ENCODE data around the gene PHETA1. TPM values are rescaled to one million over a fixed set of nuclear protein-coding genes. Genes with fewer than 3 reads are reported as not detected.
"Not testable (repeated sequence)": the region's sequence is repeated elsewhere in the genome, so short reads cannot be mapped to it uniquely, and the experiment has no call there.

PHETA1 gene
- total RNA-seq, 2 donors from 2014 or later = 11.5 to 13.4 TPM

DNA sequence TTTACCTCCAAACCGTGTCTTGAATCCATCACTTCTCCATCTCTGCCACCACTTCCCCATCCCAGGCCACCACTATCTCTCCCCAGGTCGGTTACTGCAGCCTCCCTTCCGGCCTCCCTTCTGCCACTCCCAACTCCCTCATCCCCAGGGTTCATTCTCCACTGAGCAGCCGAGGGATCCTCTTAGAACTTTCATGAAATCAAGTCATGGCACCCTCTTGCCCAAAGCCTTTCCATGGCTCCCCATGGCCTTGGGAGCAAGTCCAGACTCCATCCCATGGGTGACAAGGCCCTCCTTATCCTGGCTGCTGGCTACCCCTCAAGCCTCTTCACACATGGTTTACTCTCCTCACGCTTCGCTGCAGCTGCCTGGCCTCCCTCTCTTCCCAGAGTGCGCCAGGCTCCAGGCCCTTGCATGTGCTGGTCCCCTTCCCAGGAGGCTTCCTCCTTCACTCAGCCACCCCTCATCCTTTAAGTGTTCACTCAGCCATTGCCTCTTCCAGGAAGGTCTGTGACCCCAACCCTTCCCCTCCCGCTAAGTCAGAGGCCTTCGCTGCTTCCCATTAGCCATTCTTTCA, 18.9 kb upstream of the PHETA1 start:
- no peak overlapping the region for H3K27ac ChIP-seq
- no peaks in the 10 kb centered on the region for H3K9me3 ChIP-seq
- H3K36me3 ChIP-seq = no peaks in the 10 kb centered on the region
- DNase-seq (ENCODE audit: low spot score) = no peak
- H3K4me3 ChIP-seq = no peak overlapping the region
- no peaks in the 10 kb centered on the region for H3K4me1 ChIP-seq
- no peak for TF ChIP-seq CTCF (IDR thresholded peaks at IDR 0.05)
- no peaks in the 10 kb centered on the region for H3K27me3 ChIP-seq

DNA sequence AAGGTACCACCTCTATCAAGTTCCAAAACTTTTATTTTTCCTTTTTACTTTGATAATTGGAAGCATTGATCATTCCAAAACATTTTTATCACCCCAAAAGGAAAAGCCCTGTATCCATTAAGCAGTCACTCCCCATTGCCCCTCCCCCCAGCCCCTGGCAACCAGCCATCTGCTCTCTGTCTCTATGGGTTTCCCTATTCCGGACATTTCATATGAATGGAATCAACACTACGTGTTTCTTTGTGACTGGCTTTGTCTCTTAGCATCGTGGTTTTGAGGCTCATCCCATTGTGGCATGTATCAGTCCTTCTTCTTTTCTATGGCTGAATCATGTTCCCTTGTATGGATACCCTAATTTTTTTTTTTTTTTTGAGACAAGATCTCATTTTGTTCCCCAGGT, 18.0 kb upstream of the PHETA1 start:
- Histone ChIP-seq H3K9me3 (no peaks in the 10 kb centered on the region), H3K4me3 (no peak overlapping the region), H3K4me1 (no peaks in the 10 kb centered on the region), H3K27ac (no peak overlapping the region), H3K27me3 (no peaks in the 10 kb centered on the region), H3K36me3 (no peaks in the 10 kb centered on the region)
- TF ChIP-seq CTCF (IDR thresholded peaks at IDR 0.05) = no peak
- no peak for DNase-seq (ENCODE audit: low spot score)

GRCh38 chr12:111384596-111384995, 15.7 kb upstream of the PHETA1 start:
- no peak for DNase-seq (ENCODE audit: low spot score)
- no peaks in the 10 kb centered on the region for H3K9me3 ChIP-seq
- no peaks in the 10 kb centered on the region for H3K27me3 ChIP-seq
- no peak for TF ChIP-seq CTCF (IDR thresholded peaks at IDR 0.05)
- no peak overlapping the region for H3K4me3 ChIP-seq
- no peaks in the 10 kb centered on the region for H3K4me1 ChIP-seq
- no peaks in the 10 kb centered on the region for H3K36me3 ChIP-seq
- no peak overlapping the region for H3K27ac ChIP-seq

DNA sequence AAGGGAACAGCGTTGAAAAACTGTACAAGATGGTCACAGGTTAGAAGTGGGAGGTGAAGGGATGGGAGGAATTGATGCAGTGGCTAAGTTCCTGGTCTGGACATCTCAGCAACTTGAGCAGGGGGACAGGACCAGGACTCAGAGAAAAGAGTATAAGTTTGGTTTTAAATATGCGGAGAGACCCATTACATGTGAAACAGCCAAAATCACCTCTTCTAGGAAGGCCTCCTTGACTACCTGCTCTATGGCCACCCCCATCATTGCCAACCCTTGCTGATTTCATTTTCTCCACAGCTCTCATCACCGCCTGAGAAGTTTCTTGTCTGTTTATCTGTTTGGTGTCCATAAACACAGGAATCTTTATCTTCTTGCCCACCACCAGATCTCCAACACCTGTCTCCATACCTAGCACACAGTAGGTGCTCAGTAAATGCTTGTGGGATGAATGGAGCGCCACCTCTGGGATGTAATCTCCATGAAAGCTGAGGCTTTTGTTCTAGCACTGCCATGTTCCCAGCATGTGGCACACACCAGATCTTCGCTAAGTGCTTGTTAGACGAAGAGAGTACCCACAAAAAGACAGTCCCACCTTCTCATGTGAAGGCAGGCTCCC, 11.2 kb upstream of the PHETA1 start:
- H3K4me1 ChIP-seq = no peaks in the 10 kb centered on the region
- no peak overlapping the region for H3K4me3 ChIP-seq
- H3K27me3 ChIP-seq = no peaks in the 10 kb centered on the region
- H3K36me3 ChIP-seq = no peaks in the 10 kb centered on the region
- no peak for TF ChIP-seq CTCF (IDR thresholded peaks at IDR 0.05)
- no peak for DNase-seq (ENCODE audit: low spot score)
- no peak overlapping the region for H3K27ac ChIP-seq
- H3K9me3 ChIP-seq = no peaks in the 10 kb centered on the region

GRCh38 chr12:111377440-111377839, 8.5 kb upstream of the PHETA1 start:
- H3K4me3 ChIP-seq = no peak overlapping the region
- no peaks in the 10 kb centered on the region for H3K36me3 ChIP-seq
- no peaks in the 10 kb centered on the region for H3K9me3 ChIP-seq

DNA sequence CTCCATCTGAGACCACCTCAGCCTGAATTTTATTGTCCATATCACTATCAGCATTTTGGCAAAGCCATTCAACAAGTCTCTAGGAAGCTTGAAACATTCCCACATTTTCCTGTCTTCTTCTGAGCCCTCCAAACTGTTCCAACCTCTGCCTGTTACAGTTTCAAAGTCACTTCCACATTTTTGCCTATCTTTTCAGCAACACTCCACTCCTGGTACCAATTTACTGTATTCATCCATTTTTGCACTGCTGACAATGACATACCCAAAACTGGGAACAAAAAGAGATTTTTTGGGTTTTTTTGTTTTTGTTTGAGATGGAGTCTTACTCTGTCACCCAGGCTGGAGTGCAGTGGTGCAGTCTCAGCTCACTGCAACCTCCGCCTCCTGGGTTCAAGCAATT, 4.3 kb upstream of the PHETA1 start:
- H3K4me3 ChIP-seq; DNase-seq (ENCODE audit: low spot score); H3K27me3 ChIP-seq; H3K36me3 ChIP-seq; H3K27ac ChIP-seq; H3K9me3 ChIP-seq: not testable (repeated sequence)
- H3K4me1 ChIP-seq = peaks cover 0 to 11% of the 10 kb centered on the region in 2 donors

More at GRCh38 chr12:111377440-111377839, 8.5 kb upstream of the PHETA1 start:
- no peaks in the 10 kb centered on the region for H3K4me1 ChIP-seq
- no peak for DNase-seq (ENCODE audit: low spot score)
- H3K27ac ChIP-seq = no peak overlapping the region
- no peak for TF ChIP-seq CTCF (IDR thresholded peaks at IDR 0.05)
- H3K27me3 ChIP-seq = no peaks in the 10 kb centered on the region
